H9 (cell line): ENCODE data around the gene SNCB. TPM values are rescaled to one million over a fixed set of nuclear protein-coding genes. Genes with fewer than 3 reads are reported as not detected.

Experiments used
- DNase-seq: peaks from one replicate; pipeline ENCODE4 v3.0.0-alpha.2; 2017
- H2AFZ ChIP-seq: one replicate; pipeline ENCODE4 v1.6.1; 2013; ENCODE audit warnings: mild to moderate bottlenecking, low read length, control low read depth, moderate library complexity
- H2AK5ac ChIP-seq: 2 replicates; pipeline ENCODE4 v1.6.1; 2013; ENCODE audit warnings: low read length, control low read depth, mixed read lengths; ENCODE audit not compliant: insufficient read length
- H2BK120ac ChIP-seq: one replicate; pipeline ENCODE4 v1.6.1; 2013; ENCODE audit warnings: low read depth, mild to moderate bottlenecking, low read length, control low read depth, inconsistent platforms; ENCODE audit not compliant: poor library complexity, severe bottlenecking
- H2BK12ac ChIP-seq: 2 replicates; pipeline ENCODE4 v1.6.1; 2013; ENCODE audit warnings: low read length, control low read depth, mixed read lengths, low read depth; ENCODE audit not compliant: insufficient read length
- H2BK15ac ChIP-seq: 2 replicates; pipeline ENCODE4 v1.6.1; 2013; ENCODE audit warnings: low read depth, low read length, control low read depth
- H2BK20ac ChIP-seq: one replicate; pipeline ENCODE4 v1.6.1; 2013; ENCODE audit warnings: low read depth, mild to moderate bottlenecking, low read length, control low read depth, inconsistent platforms; ENCODE audit not compliant: poor library complexity, severe bottlenecking
- H2BK5ac ChIP-seq: 2 replicates; pipeline ENCODE4 v1.6.1; 2013; ENCODE audit warnings: low read length, control low read depth, mixed read lengths; ENCODE audit not compliant: insufficient read length
- H3K14ac ChIP-seq: 2 replicates; pipeline ENCODE4 v1.6.1; 2013; ENCODE audit warnings: low read length, control low read depth; ENCODE audit not compliant: insufficient read depth
- H3K18ac ChIP-seq: 2 replicates; pipeline ENCODE4 v1.6.1; 2013; ENCODE audit warnings: low read depth, mild to moderate bottlenecking, mixed read lengths, low read length, control low read depth; ENCODE audit not compliant: insufficient read length
- H3K23ac ChIP-seq: 2 replicates; pipeline ENCODE4 v1.6.1; 2013; ENCODE audit warnings: low read length, control low read depth, mixed read lengths, low read depth; ENCODE audit not compliant: insufficient read length
- H3K23me2 ChIP-seq: 2 replicates; pipeline ENCODE4 v1.6.1; 2013; ENCODE audit warnings: low read depth, mild to moderate bottlenecking, mixed read lengths, low read length, control low read depth; ENCODE audit not compliant: insufficient read length, poor library complexity, severe bottlenecking
- H3K27ac ChIP-seq: 2 replicates; pipeline ENCODE4 v1.5.1; 2013; ENCODE audit warnings: low read length, control low read depth, mixed read lengths, low read depth; ENCODE audit not compliant: insufficient read length
- H3K27me3 ChIP-seq: 2 replicates; pipeline ENCODE4 v1.6.1; 2013; ENCODE audit warnings: low read length, control low read depth, inconsistent platforms; ENCODE audit not compliant: insufficient read depth
- H3K4ac ChIP-seq: 2 replicates; pipeline ENCODE4 v1.6.1; 2013; ENCODE audit warnings: low read depth, mild to moderate bottlenecking, control low read depth, inconsistent platforms, low read length, moderate library complexity
- H3K4me1 ChIP-seq: 2 replicates; pipeline ENCODE4 v1.6.1; 2013; ENCODE audit warnings: low read length, control low read depth, inconsistent platforms; ENCODE audit not compliant: insufficient read depth
- H3K4me2 ChIP-seq: 2 replicates; pipeline ENCODE4 v1.6.1; 2013; ENCODE audit warnings: low read length, control low read depth, mixed read lengths; ENCODE audit not compliant: insufficient read length, insufficient read depth
- H3K56ac ChIP-seq: 2 replicates; pipeline ENCODE4 v1.6.1; 2013; ENCODE audit warnings: low read depth, mild to moderate bottlenecking, mixed read lengths, low read length, control low read depth; ENCODE audit not compliant: insufficient read length
- H3K79me1 ChIP-seq: 2 replicates; pipeline ENCODE4 v1.6.1; 2013; ENCODE audit warnings: low read depth, mild to moderate bottlenecking, moderate library complexity, low read length, control low read depth, inconsistent platforms; ENCODE audit not compliant: insufficient read depth, poor library complexity, severe bottlenecking
- H3K79me2 ChIP-seq: 2 replicates; pipeline ENCODE4 v1.6.1; 2013; ENCODE audit warnings: low read length, control low read depth, inconsistent platforms; ENCODE audit not compliant: insufficient read depth
- H3K9ac ChIP-seq: 2 replicates; pipeline ENCODE4 v1.6.1; 2013; ENCODE audit warnings: low read length, control low read depth, mixed read lengths; ENCODE audit not compliant: insufficient read length; ENCODE audit errors: extremely low read depth
- H3K9me3 ChIP-seq: one replicate; pipeline ENCODE4 v1.6.1; 2013; ENCODE audit warnings: low read depth, low read length, inconsistent platforms; ENCODE audit not compliant: control insufficient read depth
- H3T11ph ChIP-seq: one replicate; pipeline ENCODE4 v1.6.1; 2013; ENCODE audit warnings: mild to moderate bottlenecking, low read length, control low read depth, inconsistent platforms
- H4K20me1 ChIP-seq: one replicate; pipeline ENCODE4 v1.6.1; 2013; ENCODE audit not compliant: control insufficient read depth, insufficient read length, insufficient read depth
- H4K5ac ChIP-seq: 2 replicates; pipeline ENCODE4 v1.6.1; 2013; ENCODE audit warnings: low read depth, mild to moderate bottlenecking, mixed read lengths, low read length, control low read depth; ENCODE audit not compliant: insufficient read length
- H4K8ac ChIP-seq: replicated peaks from 2 replicates; pipeline ENCODE4 v1.6.1; 2013; ENCODE audit warnings: low read length, control low read depth, mixed read lengths, low read depth; ENCODE audit not compliant: insufficient read length
- H4K91ac ChIP-seq: 2 replicates; pipeline ENCODE4 v1.6.1; 2013; ENCODE audit warnings: low read depth, mild to moderate bottlenecking, moderate library complexity, mixed read lengths, low read length, control low read depth; ENCODE audit not compliant: insufficient read length
- H3K27ac Mint-ChIP-seq, 3 experiments: 2 replicates in 2 of 3; 3 replicates in 1 of 3; pipeline ENCODE4 v1.8.0; 2020 to 2021; ENCODE audit warnings: mixed read lengths in 3 of 3, mild to moderate bottlenecking in 1 of 3, moderate library complexity in 1 of 3
- H3K27me3 Mint-ChIP-seq: 2 replicates; pipeline ENCODE4 v1.8.0; 2021; ENCODE audit warnings: low read depth, mild to moderate bottlenecking, moderate library complexity, mixed read lengths
- H3K36me3 Mint-ChIP-seq, 3 experiments: 2 replicates in 2 of 3; 3 replicates in 1 of 3; pipeline ENCODE4 v1.8.0; 2020 to 2021; ENCODE audit warnings: low read depth in 3 of 3, mixed read lengths in 3 of 3; ENCODE audit not compliant: insufficient read depth in 1 of 3
- H3K4me1 Mint-ChIP-seq, 2 experiments: 2 replicates each; pipeline ENCODE4 v1.8.0; 2020; ENCODE audit warnings: mixed read lengths in 2 of 2
- H3K4me3 Mint-ChIP-seq, 2 experiments: 2 replicates in 1 of 2; 3 replicates in 1 of 2; pipeline ENCODE4 v1.8.0; 2020 to 2021; ENCODE audit warnings: mild to moderate bottlenecking in 2 of 2, mixed read lengths in 2 of 2, moderate library complexity in 1 of 2
- H3K9me3 Mint-ChIP-seq, 2 experiments: 2 replicates in 1 of 2; 3 replicates in 1 of 2; pipeline ENCODE4 v1.8.0; 2020; ENCODE audit warnings: mild to moderate bottlenecking in 2 of 2, mixed read lengths in 2 of 2, moderate library complexity in 1 of 2
- WGBS: extraction: QIAGEN DNeasy Blood & Tissue Kit; methylation state at CpG from one replicate; pipeline ENCODE4 v1.1.7; 2013; ENCODE audit warnings: missing lambda C conversion rate, low lambda C conversion rate, mixed read lengths; ENCODE audit not compliant: insufficient read length; ENCODE audit errors: extremely low coverage; 5-methylcytosine and 5-hydroxymethylcytosine counted together
- total RNA-seq: library from RNA; stranded (reverse); gene quantifications from 2 replicates; pipeline ENCODE4 v1.2.1, GENCODE V29; 2021
- TF ChIP-seq, protein P1 (sequence below): fragments of 200-600 bp; sonication (generic); conservative IDR thresholded peaks from 3 replicates; pipeline ENCODE4 v1.8.0; 2021; ENCODE audit warnings: antibody characterized with exemption, mild to moderate bottlenecking

Gene SNCB
- total RNA-seq, 1 experiment from 2014 or later = 3.5 TPM

GRCh38 chr5:176678584-176678983 lies 48.2 kb upstream of the SNCB start:
- H3K4me1 ChIP-seq = no peaks in the 10 kb centered on the region
- H3K14ac ChIP-seq = no peak overlapping the region
- WGBS = no CpG with 5 or more reads among the region's 5 CpGs
- no peak overlapping the region for H3K23ac ChIP-seq
- H4K8ac ChIP-seq = no peak overlapping the region
- Mint-ChIP-seq H3K4me1 (peaks cover 7 to 19% of the 10 kb centered on the region in 2 experiments), H3K4me3 (no peak overlapping the region), H3K36me3 (no peaks in the 10 kb centered on the region), H3K9me3 (no peaks in the 10 kb centered on the region), H3K27ac (no peak overlapping the region), H3K27me3 (peaks cover 12% of the 10 kb centered on the region)
- H3T11ph ChIP-seq = no peak overlapping the region
- no peak overlapping the region for H2AK5ac ChIP-seq
- H3K4ac ChIP-seq = no peak overlapping the region
- H2BK5ac ChIP-seq = no peak overlapping the region
- H2BK120ac ChIP-seq = no peak overlapping the region
- no peaks in the 10 kb centered on the region for H4K20me1 ChIP-seq
- no peak overlapping the region for H3K56ac ChIP-seq
- H4K91ac ChIP-seq = no peak overlapping the region
- no peak overlapping the region for H4K5ac ChIP-seq
- no peak overlapping the region for H2BK15ac ChIP-seq
- H3K27me3 ChIP-seq = no peaks in the 10 kb centered on the region
- DNase-seq = no peak
- TF ChIP-seq, protein P1, sequence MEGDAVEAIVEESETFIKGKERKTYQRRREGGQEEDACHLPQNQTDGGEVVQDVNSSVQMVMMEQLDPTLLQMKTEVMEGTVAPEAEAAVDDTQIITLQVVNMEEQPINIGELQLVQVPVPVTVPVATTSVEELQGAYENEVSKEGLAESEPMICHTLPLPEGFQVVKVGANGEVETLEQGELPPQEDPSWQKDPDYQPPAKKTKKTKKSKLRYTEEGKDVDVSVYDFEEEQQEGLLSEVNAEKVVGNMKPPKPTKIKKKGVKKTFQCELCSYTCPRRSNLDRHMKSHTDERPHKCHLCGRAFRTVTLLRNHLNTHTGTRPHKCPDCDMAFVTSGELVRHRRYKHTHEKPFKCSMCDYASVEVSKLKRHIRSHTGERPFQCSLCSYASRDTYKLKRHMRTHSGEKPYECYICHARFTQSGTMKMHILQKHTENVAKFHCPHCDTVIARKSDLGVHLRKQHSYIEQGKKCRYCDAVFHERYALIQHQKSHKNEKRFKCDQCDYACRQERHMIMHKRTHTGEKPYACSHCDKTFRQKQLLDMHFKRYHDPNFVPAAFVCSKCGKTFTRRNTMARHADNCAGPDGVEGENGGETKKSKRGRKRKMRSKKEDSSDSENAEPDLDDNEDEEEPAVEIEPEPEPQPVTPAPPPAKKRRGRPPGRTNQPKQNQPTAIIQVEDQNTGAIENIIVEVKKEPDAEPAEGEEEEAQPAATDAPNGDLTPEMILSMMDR = no peak
- no peak overlapping the region for H3K9ac ChIP-seq
- no peak overlapping the region for H3K27ac ChIP-seq
- H3K79me1 ChIP-seq = no peaks in the 10 kb centered on the region
- no peak overlapping the region for H2BK20ac ChIP-seq
- H3K79me2 ChIP-seq = no peaks in the 10 kb centered on the region
- H2BK12ac ChIP-seq = no peak overlapping the region
- no peak overlapping the region for H3K18ac ChIP-seq
- no peak overlapping the region for H2AFZ ChIP-seq
- H3K9me3 ChIP-seq = no peaks in the 10 kb centered on the region
- no peak overlapping the region for H3K4me2 ChIP-seq
- H3K23me2 ChIP-seq = no peaks in the 10 kb centered on the region
